ENCODE results near the gene ASCL5. TPM values are rescaled to one million over a fixed set of nuclear protein-coding genes. Genes with fewer than 3 reads are reported as not detected.

Gene ASCL5
- polyA plus RNA-seq, 4 donors: 0.15 TPM; not detected in 2

DNA sequence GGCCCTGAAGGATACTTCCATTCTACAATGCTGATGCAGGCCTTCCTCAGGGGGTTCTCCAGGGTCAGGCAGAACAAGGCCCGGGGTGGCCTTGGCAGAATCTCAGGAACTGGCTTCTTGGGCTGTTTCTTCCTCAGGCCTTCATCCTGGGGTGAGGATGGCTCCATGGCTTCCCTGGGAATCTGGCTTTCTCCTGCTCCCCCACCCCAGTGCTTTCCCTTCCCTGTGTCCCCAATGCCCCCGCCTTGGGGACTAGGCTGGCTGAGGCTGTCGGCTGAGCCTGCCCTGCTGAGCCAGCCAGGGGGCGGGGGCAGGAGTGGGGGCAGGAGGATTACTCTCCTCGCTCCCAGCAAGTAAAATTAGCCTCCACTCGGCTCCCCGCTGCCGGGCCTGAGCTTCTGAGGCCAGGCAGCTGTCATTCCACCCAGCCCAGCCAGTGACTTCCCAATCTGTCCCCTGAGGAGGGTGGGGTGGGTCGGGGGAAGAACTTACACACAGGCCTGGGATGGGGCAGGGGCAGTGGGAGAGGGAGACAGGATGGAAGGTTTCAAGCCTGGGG, 14.7 kb downstream of the ASCL5 start, which contains the start of gene CACNA1S:
TSS of gene CACNA1S (minus strand) at position 254 of the 559 bp plus-strand sequence. CDS start at position 167, 87 bp downstream.
- FAIRE-seq (no peak), DNase-seq (no peak)
- Histone ChIP-seq H3K4me1 (ENCODE audit: control insufficient read depth in 3 of 3, insufficient read depth in 2 of 3, low read depth in 1 of 3, low read length in 2 of 3) (peaks cover 0 to 18% (median 0%) of the 10 kb centered on the region in 3 donors), H3K4me3 (ENCODE audit: low read depth in 1 of 3, low read length in 3 of 3) (no peak within 1 kb of the TSS), H3K27ac (ENCODE audit: low read depth in 1 of 3, low read length in 2 of 3) (no peak within 1 kb of the TSS), H3K27me3 (ENCODE audit: control insufficient read depth in 3 of 3, insufficient read depth in 3 of 3, low read length in 3 of 3) (peaks cover 0 to 19% (median 0%) of the 10 kb centered on the region in 3 donors), H3K36me3 (ENCODE audit: control insufficient read depth in 3 of 3, insufficient read depth in 2 of 3, low read depth in 1 of 3, low read length in 3 of 3) (no peaks in the 10 kb centered on the region), H3K9me3 (ENCODE audit: control insufficient read depth in 2 of 2, insufficient read depth in 1 of 2, low read depth in 1 of 2, low read length in 1 of 2) (no peaks in the 10 kb centered on the region)
- WGBS, 3 donors: 80 to 87% (median 83%) methylated on average over 9 of the region's 9 CpGs

DNA sequence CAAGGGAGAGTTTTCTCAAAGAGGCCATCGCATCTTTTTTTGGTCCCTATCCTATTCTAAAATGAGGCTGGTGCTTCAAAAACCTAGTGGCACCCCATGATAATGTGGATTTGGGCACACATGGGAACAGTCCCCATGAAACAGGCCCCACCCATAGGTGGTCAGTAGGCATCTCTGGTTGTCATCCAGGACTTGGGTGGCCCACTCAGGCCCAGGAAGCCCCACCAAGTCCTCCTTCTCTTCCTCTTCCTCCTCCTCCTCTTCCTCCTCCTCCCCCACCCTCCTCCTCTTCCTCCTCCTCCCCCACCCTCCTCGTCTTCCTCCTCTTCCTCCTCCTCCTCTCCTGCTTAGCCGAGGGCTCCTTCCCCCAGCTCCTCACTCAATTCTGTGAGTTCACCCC, 15.3 kb downstream of the ASCL5 start:
- Histone ChIP-seq H3K36me3 (ENCODE audit: control insufficient read depth in 3 of 3, insufficient read depth in 2 of 3, low read depth in 1 of 3, low read length in 3 of 3) (no peaks in the 10 kb centered on the region), H3K4me3 (ENCODE audit: low read depth in 1 of 3, low read length in 3 of 3) (no peak overlapping the region), H3K27me3 (ENCODE audit: control insufficient read depth in 3 of 3, insufficient read depth in 3 of 3, low read length in 3 of 3) (peaks cover 0 to 19% (median 0%) of the 10 kb centered on the region in 3 donors), H3K27ac (ENCODE audit: low read depth in 1 of 3, low read length in 2 of 3) (no peak overlapping the region), H3K9me3 (ENCODE audit: control insufficient read depth in 2 of 2, insufficient read depth in 1 of 2, low read depth in 1 of 2, low read length in 1 of 2) (no peaks in the 10 kb centered on the region), H3K4me1 (ENCODE audit: control insufficient read depth in 3 of 3, insufficient read depth in 2 of 3, low read depth in 1 of 3, low read length in 2 of 3) (peaks cover 0 to 18% (median 0%) of the 10 kb centered on the region in 3 donors)
- no peak for DNase-seq
- WGBS, 3 donors: 76 to 93% (median 85%) methylated on average over 2 to 3 of the region's 3 CpGs
- no peak for FAIRE-seq

DNA sequence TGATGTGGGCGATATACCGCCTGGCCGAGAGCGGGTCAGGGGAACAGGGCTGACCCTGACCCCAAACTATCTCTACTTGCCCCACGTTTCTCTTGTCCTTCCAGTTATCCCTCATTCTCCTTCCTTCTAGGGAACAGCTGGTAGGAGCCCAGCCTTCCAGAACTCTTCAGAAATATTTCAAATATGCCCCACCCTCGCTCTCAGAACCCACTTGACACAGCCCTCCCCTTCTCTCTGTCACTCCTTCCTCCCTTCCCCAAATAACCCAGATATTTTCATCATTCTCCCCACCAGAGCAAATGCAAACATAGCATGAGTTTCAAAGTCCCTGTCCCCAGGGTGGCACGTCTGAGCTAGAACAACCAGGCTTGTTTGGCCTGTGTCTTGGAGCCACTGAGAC, 15.8 kb downstream of the ASCL5 start:
- H3K4me3 ChIP-seq (ENCODE audit: low read depth in 1 of 3, low read length in 3 of 3): no peak overlapping the region
- WGBS, 3 donors: 75 to 77% (median 75%) methylated on average over 7 of the region's 7 CpGs
- peaks cover 0 to 18% (median 0%) of the 10 kb centered on the region in 3 donors for H3K4me1 ChIP-seq (ENCODE audit: control insufficient read depth in 3 of 3, insufficient read depth in 2 of 3, low read depth in 1 of 3, low read length in 2 of 3)
- H3K27ac ChIP-seq (ENCODE audit: low read depth in 1 of 3, low read length in 2 of 3): no peak overlapping the region
- no peak for FAIRE-seq
- no peak for DNase-seq
- H3K36me3 ChIP-seq (ENCODE audit: control insufficient read depth in 3 of 3, insufficient read depth in 2 of 3, low read depth in 1 of 3, low read length in 3 of 3): no peaks in the 10 kb centered on the region
- peaks cover 0 to 17% (median 0%) of the 10 kb centered on the region in 3 donors for H3K27me3 ChIP-seq (ENCODE audit: control insufficient read depth in 3 of 3, insufficient read depth in 3 of 3, low read length in 3 of 3)
- no peaks in the 10 kb centered on the region for H3K9me3 ChIP-seq (ENCODE audit: control insufficient read depth in 2 of 2, insufficient read depth in 1 of 2, low read depth in 1 of 2, low read length in 1 of 2)

DNA sequence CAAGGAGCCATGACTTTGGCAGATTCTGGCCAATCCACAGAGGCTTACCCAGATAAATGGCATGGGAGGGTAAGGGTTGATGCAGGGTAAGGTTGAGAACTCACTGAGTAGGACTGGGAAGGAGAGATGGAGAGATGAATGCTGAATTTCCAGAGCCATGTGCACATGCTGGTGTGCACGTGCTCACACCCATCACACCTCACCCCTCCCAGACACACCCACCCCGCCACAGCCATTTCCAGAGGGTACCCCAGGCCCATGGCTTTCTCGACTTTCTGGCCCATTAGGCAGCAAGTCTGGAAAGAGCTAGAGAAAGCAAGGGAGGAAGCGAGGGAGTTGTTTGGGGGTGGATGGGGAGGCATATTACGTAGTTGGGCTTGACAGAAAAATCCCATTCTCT, 16.4 kb downstream of the ASCL5 start:
- no peak for FAIRE-seq

DNA sequence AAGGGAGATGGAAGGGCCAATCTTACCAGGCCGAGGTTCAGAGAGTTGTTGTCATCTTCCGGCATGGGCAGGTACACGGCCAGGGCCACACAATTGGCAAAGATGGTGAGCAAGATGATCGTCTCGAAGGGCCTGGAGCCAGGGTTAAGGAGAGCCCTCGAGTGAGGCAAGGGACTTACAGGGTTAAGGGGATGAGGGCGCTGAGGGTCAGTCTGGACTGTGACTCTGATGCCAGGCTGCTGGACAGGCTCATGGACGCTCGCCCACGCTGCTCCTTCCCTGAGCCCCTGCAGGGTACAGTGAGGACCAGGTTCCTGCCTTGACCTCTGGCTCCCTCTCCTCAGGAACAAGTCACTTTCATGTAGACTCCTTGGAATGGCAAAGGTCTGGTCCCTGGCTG, 16.8 kb downstream of the ASCL5 start:
- H3K36me3 ChIP-seq (ENCODE audit: control insufficient read depth in 3 of 3, insufficient read depth in 2 of 3, low read depth in 1 of 3, low read length in 3 of 3): no peaks in the 10 kb centered on the region
- H3K4me3 ChIP-seq (ENCODE audit: low read depth in 1 of 3, low read length in 3 of 3): no peak overlapping the region
- FAIRE-seq (no peak), DNase-seq (no peak)
- H3K27me3 ChIP-seq (ENCODE audit: control insufficient read depth in 3 of 3, insufficient read depth in 3 of 3, low read length in 3 of 3): peaks cover 0 to 7% (median 0%) of the 10 kb centered on the region in 3 donors
- H3K9me3 ChIP-seq (ENCODE audit: control insufficient read depth in 2 of 2, insufficient read depth in 1 of 2, low read depth in 1 of 2, low read length in 1 of 2): no peaks in the 10 kb centered on the region
- H3K4me1 ChIP-seq (ENCODE audit: control insufficient read depth in 3 of 3, insufficient read depth in 2 of 3, low read depth in 1 of 3, low read length in 2 of 3): peaks cover 0 to 18% (median 0%) of the 10 kb centered on the region in 3 donors
- no peak overlapping the region for H3K27ac ChIP-seq (ENCODE audit: low read depth in 1 of 3, low read length in 2 of 3)
- WGBS, 3 donors: 84 to 93% (median 90%) methylated on average over 10 of the region's 10 CpGs

More for the DNA sequence above, 16.4 kb downstream of the ASCL5 start:
- Histone ChIP-seq H3K27me3 (ENCODE audit: control insufficient read depth in 3 of 3, insufficient read depth in 3 of 3, low read length in 3 of 3) (peaks cover 0 to 12% (median 0%) of the 10 kb centered on the region in 3 donors), H3K36me3 (ENCODE audit: control insufficient read depth in 3 of 3, insufficient read depth in 2 of 3, low read depth in 1 of 3, low read length in 3 of 3) (no peaks in the 10 kb centered on the region), H3K9me3 (ENCODE audit: control insufficient read depth in 2 of 2, insufficient read depth in 1 of 2, low read depth in 1 of 2, low read length in 1 of 2) (no peaks in the 10 kb centered on the region), H3K4me1 (ENCODE audit: control insufficient read depth in 3 of 3, insufficient read depth in 2 of 3, low read depth in 1 of 3, low read length in 2 of 3) (peaks cover 0 to 18% (median 0%) of the 10 kb centered on the region in 3 donors), H3K27ac (ENCODE audit: low read depth in 1 of 3, low read length in 2 of 3) (no peak overlapping the region), H3K4me3 (ENCODE audit: low read depth in 1 of 3, low read length in 3 of 3) (no peak overlapping the region)
- no peak for DNase-seq
- 83 to 88% (median 83%) methylated on average over 5 of the region's 5 CpGs for WGBS, 3 donors

DNA sequence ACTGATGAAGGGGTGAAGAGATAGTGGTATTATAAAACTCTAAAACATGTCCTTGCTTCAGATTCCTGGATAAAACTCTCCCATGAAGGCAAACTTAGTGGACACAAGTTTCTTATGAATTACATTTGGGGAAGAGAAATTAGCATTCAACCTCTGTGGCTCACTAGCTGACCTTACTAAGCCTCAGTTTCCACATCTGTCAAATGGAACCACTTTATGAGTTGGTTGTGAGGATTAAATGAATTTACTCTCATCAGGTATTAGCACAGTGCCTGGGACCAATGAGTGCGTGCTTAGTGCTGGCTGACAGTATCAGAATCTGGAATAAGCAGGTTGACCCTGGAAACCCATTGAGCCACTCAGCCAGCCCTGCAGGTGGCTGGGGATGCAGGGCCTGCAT, 17.3 kb downstream of the ASCL5 start:
- H3K27me3 ChIP-seq (ENCODE audit: control insufficient read depth in 3 of 3, insufficient read depth in 3 of 3, low read length in 3 of 3): peaks cover 0 to 3% (median 0%) of the 10 kb centered on the region in 3 donors
- no peak overlapping the region for H3K4me3 ChIP-seq (ENCODE audit: low read depth in 1 of 3, low read length in 3 of 3)
- H3K36me3 ChIP-seq (ENCODE audit: control insufficient read depth in 3 of 3, insufficient read depth in 2 of 3, low read depth in 1 of 3, low read length in 3 of 3): no peaks in the 10 kb centered on the region
- H3K4me1 ChIP-seq (ENCODE audit: control insufficient read depth in 3 of 3, insufficient read depth in 2 of 3, low read depth in 1 of 3, low read length in 2 of 3): peaks cover 0 to 19% (median 0%) of the 10 kb centered on the region in 3 donors
- H3K9me3 ChIP-seq (ENCODE audit: control insufficient read depth in 2 of 2, insufficient read depth in 1 of 2, low read depth in 1 of 2, low read length in 1 of 2): no peaks in the 10 kb centered on the region
- DNase-seq (no peak), FAIRE-seq (no peak)
- WGBS, 3 donors: 88 to 95% (median 89%) methylated on average over 1 of the region's 1 CpG
- H3K27ac ChIP-seq (ENCODE audit: low read depth in 1 of 3, low read length in 2 of 3): no peak overlapping the region

DNA sequence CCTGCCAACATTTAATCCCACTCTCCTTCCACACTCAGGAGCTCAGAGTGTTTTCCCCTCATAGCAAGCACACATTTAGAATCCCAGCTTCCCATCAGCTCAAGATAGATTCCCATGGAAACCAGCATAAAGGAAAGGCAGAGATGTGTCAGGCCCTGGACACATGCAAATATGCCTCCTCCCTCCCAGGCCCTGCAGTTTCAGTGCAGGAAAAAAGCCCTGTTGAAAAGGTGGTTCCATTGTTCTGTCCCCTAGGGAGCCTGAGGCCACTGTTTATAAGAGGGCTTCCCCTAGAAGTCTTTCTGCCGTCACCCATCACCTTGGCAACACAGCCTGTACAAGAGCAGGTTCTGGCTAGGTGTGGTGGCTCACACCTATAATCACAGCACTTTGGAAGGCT, 18.4 kb downstream of the ASCL5 start:
- H3K4me3 ChIP-seq (ENCODE audit: low read depth in 1 of 3, low read length in 3 of 3): no peak overlapping the region
- H3K27ac ChIP-seq (ENCODE audit: low read depth in 1 of 3, low read length in 2 of 3): no peak overlapping the region
- H3K9me3 ChIP-seq (ENCODE audit: control insufficient read depth in 2 of 2, insufficient read depth in 1 of 2, low read depth in 1 of 2, low read length in 1 of 2): no peaks in the 10 kb centered on the region
- peaks cover 0 to 17% (median 0%) of the 10 kb centered on the region in 3 donors for H3K4me1 ChIP-seq (ENCODE audit: control insufficient read depth in 3 of 3, insufficient read depth in 2 of 3, low read depth in 1 of 3, low read length in 2 of 3)
- no peaks in the 10 kb centered on the region for H3K36me3 ChIP-seq (ENCODE audit: control insufficient read depth in 3 of 3, insufficient read depth in 2 of 3, low read depth in 1 of 3, low read length in 3 of 3)
- FAIRE-seq (no peak), DNase-seq (no peak)
- H3K27me3 ChIP-seq (ENCODE audit: control insufficient read depth in 3 of 3, insufficient read depth in 3 of 3, low read length in 3 of 3): no peaks in the 10 kb centered on the region
- 70 to 94% (median 78%) methylated on average over 1 of the region's 1 CpG for WGBS, 3 donors

DNA sequence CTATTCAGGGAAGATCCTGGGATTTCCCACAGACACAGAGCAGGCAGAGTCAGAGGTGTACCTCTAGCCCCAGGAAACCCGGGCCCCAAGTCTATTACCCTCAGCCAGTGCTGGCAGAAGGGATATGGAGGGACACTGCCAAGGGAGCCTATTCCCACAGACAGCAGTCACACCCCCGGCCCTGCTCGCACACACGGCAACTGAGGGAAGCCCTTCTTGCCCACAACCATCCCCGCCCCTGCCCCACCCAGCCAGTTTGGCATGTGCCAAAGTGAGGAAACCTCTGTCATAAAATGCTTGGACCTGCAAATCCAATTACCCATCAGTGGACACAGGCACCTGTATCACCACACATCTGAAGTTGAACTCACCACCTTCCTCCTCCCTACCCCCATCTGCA, 21.3 kb downstream of the ASCL5 start:
- Histone ChIP-seq H3K27me3 (ENCODE audit: control insufficient read depth in 3 of 3, insufficient read depth in 3 of 3, low read length in 3 of 3) (no peaks in the 10 kb centered on the region), H3K9me3 (ENCODE audit: control insufficient read depth in 2 of 2, insufficient read depth in 1 of 2, low read depth in 1 of 2, low read length in 1 of 2) (no peaks in the 10 kb centered on the region), H3K27ac (ENCODE audit: low read depth in 1 of 3, low read length in 2 of 3) (no peak overlapping the region), H3K36me3 (ENCODE audit: control insufficient read depth in 3 of 3, insufficient read depth in 2 of 3, low read depth in 1 of 3, low read length in 3 of 3) (no peaks in the 10 kb centered on the region), H3K4me3 (ENCODE audit: low read depth in 1 of 3, low read length in 3 of 3) (no peak overlapping the region), H3K4me1 (ENCODE audit: control insufficient read depth in 3 of 3, insufficient read depth in 2 of 3, low read depth in 1 of 3, low read length in 2 of 3) (peaks cover 0 to 6% (median 0%) of the 10 kb centered on the region in 3 donors)
- WGBS, 3 donors: 46 to 75% (median 69%) methylated on average over 5 of the region's 5 CpGs
- no peak for DNase-seq
- FAIRE-seq: no peak

DNA sequence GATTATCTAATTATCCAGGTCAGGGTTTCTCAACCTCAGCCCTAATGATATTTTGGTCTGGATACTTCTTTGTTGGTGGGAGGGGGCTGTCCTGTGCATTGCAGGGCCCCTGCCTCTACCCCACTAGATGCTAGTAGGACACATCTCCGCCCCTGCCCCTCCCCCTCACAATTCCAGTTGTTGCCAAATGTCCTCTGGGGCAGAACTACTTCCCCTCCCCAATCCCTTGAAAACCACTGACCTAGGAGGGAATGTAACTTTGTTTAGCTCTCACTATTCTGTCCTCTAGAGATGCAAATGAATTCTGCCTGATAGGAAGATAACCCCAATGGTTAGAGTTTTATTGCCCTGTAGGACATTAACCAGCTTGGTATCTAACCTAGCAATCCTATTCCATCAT, 22.8 kb downstream of the ASCL5 start:
- DNase-seq (peak in 1 of 2 donors; percentile 52), FAIRE-seq (no peak)
- Histone ChIP-seq H3K9me3 (ENCODE audit: control insufficient read depth in 2 of 2, insufficient read depth in 1 of 2, low read depth in 1 of 2, low read length in 1 of 2) (no peaks in the 10 kb centered on the region), H3K4me3 (ENCODE audit: low read depth in 1 of 3, low read length in 3 of 3) (no peak overlapping the region), H3K27ac (ENCODE audit: low read depth in 1 of 3, low read length in 2 of 3) (no peak overlapping the region), H3K36me3 (ENCODE audit: control insufficient read depth in 3 of 3, insufficient read depth in 2 of 3, low read depth in 1 of 3, low read length in 3 of 3) (no peaks in the 10 kb centered on the region), H3K4me1 (ENCODE audit: control insufficient read depth in 3 of 3, insufficient read depth in 2 of 3, low read depth in 1 of 3, low read length in 2 of 3) (peaks cover 0 to 6% (median 0%) of the 10 kb centered on the region in 3 donors), H3K27me3 (ENCODE audit: control insufficient read depth in 3 of 3, insufficient read depth in 3 of 3, low read length in 3 of 3) (no peaks in the 10 kb centered on the region)
- 21 to 53% (median 38%) methylated on average over 1 of the region's 1 CpG for WGBS, 3 donors
